Heart left ventricle (tissue), 16 donors: ENCODE results near the gene MYCN. TPM values are rescaled to one million over a fixed set of nuclear protein-coding genes. Genes with fewer than 3 reads are reported as not detected.
"Not testable (repeated sequence)": the region's sequence is repeated elsewhere in the genome, so short reads cannot be mapped to it uniquely, and the experiment has no call there.

Source experiments
- ATAC-seq, 4 donors: fragments of 200-7000 bp; cut with Tn5 transposase; one replicate each; pipeline ENCODE4 v1.9.1; 2020 to 2022; ENCODE audit warnings: moderate library complexity in 4 of 4, mild to moderate bottlenecking in 3 of 4, moderate number of reproducible peaks in 1 of 4
- DNase-seq, 5 donors: peaks; one replicate each; pipeline ENCODE4 v3.0.0-alpha.2; 2020
- H3K27ac ChIP-seq, 12 donors: fragments of 200-600 bp; sonication (generic) in 4 of 12; one replicate each; pipeline versions ENCODE4 v1.5.0 to v1.8.0; 2016 to 2022; ENCODE audit warnings: mild to moderate bottlenecking in 2 of 12
- H3K27me3 ChIP-seq, 9 donors: fragments of 200-600 bp; sonication (generic) in 2 of 9; one replicate each; pipeline versions ENCODE4 v1.5.1 to v1.8.0; 2016 to 2022; ENCODE audit warnings: mild to moderate bottlenecking in 3 of 9
- H3K36me3 ChIP-seq, 9 donors: fragments of 200-600 bp; sonication (generic) in 2 of 9; one replicate each; pipeline versions ENCODE4 v1.5.0 to v1.8.0; 2018 to 2022; ENCODE audit warnings: mild to moderate bottlenecking in 2 of 9
- H3K4me1 ChIP-seq, 12 donors: fragments of 200-600 bp; sonication (generic) in 4 of 12; one replicate each; pipeline versions ENCODE4 v1.5.0 to v1.8.0; 2016 to 2022; ENCODE audit warnings: mild to moderate bottlenecking in 3 of 12
- H3K4me3 ChIP-seq, 12 donors: fragments of 200-600 bp; sonication (generic) in 4 of 12; one replicate each; pipeline versions ENCODE4 v1.5.0 to v1.8.0; 2017 to 2022; ENCODE audit warnings: mild to moderate bottlenecking in 9 of 12, moderate library complexity in 4 of 12
- H3K9me3 ChIP-seq, 12 donors: fragments of 200-600 bp; sonication (generic) in 4 of 12; one replicate each; pipeline versions ENCODE4 v1.5.0 to v1.8.0; 2016 to 2022; ENCODE audit warnings: mild to moderate bottlenecking in 1 of 12
- CTCF ChIP-seq, 12 donors: fragments of 200-600 bp; sonication (generic) in 4 of 12; IDR thresholded peaks; one replicate each; pipeline versions ENCODE4 v1.5.0 to v1.8.0; 2018 to 2022; ENCODE audit warnings: antibody characterized with exemption in 12 of 12, mild to moderate bottlenecking in 5 of 12
- POLR2A ChIP-seq, 2 donors: fragments of 450-650 bp; IDR thresholded peaks; one replicate each; pipeline ENCODE4 v1.6.1; 2017; ENCODE audit warnings: antibody characterized with exemption in 2 of 2, mild to moderate bottlenecking in 2 of 2, moderate library complexity in 2 of 2
- WGBS, 4 donors: extraction: QIAGEN DNeasy Blood & Tissue Kit in 2 of 4; methylation state at CpG; one replicate each; pipeline versions ENCODE4 v1.1.5 to v1.1.7; 2013 to 2018; 5-methylcytosine and 5-hydroxymethylcytosine counted together
- intact Hi-C, 10 donors: fragments of 100-400 bp; cut with DNase I; formaldehyde crosslinking; loops; one replicate each; pipeline versions ENCODE4 v1.11.1 to v1.14.2; 2022
- polyA plus RNA-seq, 2 donors: library from polyadenylated mRNA; stranded (reverse); fragments of 200-250 nt; gene quantifications; one replicate each; pipeline ENCODE4 v1.2.3, GENCODE V29; 2013
- total RNA-seq, 9 donors: library from RNA; depleted of rRNA in 2 of 9; stranded (reverse); fragments of >200 nt in 2 of 9; fragmentation: NEBNext Ultra II Directional in 3 of 9; extraction: Animal tissue kit (Norgen Biotek cat#: 25700) in 3 of 9; gene quantifications; one replicate each; pipeline versions ENCODE4 v1.1.0 to v1.2.4, GENCODE V29; 2016 to 2023
- donor health status: ischemic (EF 13 %, LVEDD 7.1; RV severe dilation, severe dysfunction).
- donor health status: healthy with polysubstance abuse.
- donor health status: DM: no; HTN: yes; CAD: no.
- donor health status: DM: no; HTN: no; CAD: no.
- donor health status: ischemic (EF 25% LVEDD 6.9; RV normal size, moderate dysfunction).
- donor health status: ischemic (EF 25% LVEDD 5.7; RV mildly dilated, moderate dysfunction).
- donor health status: healthy.
- donor health status: DM: yes; HTN: yes; CAD: no.
- donor health status: ischemic (EF 35%, LVEDD 5.7; RV mildly dilated, moderate dysfunction).
- donor health status: nonischemic (EF 11% LVEDD 7.7; RV severe dilation, severe dysfunction).
- donor health status: DM: yes; HTN: yes; CAD: no.
- donor health status: PGD.
- donor health status: ischemic (EF 29% LVEDD 5.4; RV normal size, mild dysfunction).
- donor health status: nonischemic (EF 23%, LVEDD 6.1; RV moderate dilation, normal function).

The MYCN gene
- total and polyA plus RNA-seq, 11 donors: 0.22 to 1.6 (median 0.62) TPM; not detected in 2

DNA sequence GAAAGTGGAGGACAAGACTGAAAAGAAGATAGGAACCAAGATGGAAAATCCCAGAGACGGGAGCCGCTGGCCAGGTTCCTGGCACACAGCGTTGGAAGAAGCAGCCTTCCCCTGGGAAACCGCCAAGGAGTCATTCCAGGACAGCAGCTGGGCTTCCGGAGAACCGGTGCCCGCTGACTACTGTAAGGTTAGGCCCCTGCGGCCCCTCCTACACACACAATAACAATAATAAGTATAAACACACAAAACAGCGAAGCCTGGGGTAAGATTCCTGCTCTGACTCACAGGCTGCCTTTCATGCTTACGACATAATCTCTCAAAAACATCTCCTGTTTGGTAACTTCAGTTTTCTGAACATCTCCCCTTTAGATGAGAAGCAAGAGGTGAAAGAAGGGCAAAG is 28.1 kb upstream of the MYCN start:
- ATAC-seq (peak; percentile 72 to 86 (median 81)), DNase-seq (peak; percentile 71 to 82 (median 78))
- WGBS, 4 donors: 10 to 22% (median 15%) methylated on average over 10 of the region's 10 CpGs
- TF ChIP-seq POLR2A (IDR thresholded peaks at IDR 0.05) (no peak), CTCF (IDR thresholded peaks at IDR 0.05) (no peak)
- Histone ChIP-seq H3K27ac (peak overlapping the region in 3 of 12 donors; percentile 7 to 23 (median 19)), H3K36me3 (no peaks in the 10 kb centered on the region), H3K9me3 (no peaks in the 10 kb centered on the region), H3K4me1 (peaks cover 0 to 36% (median 24%) of the 10 kb centered on the region in 12 donors), H3K27me3 (no peaks in the 10 kb centered on the region), H3K4me3 (no peak overlapping the region)
- intact Hi-C loops: loop anchor here in 4 of 10 donors (5.0 to 10.0 kb wide), 3 partner anchors 180 to 275 kb away; no protein-coding TSS in a partner anchor

GRCh38 chr2:15913146-15913545 is 27.2 kb upstream of the MYCN start:
- H3K9me3 ChIP-seq: no peaks in the 10 kb centered on the region
- H3K27me3 ChIP-seq: no peaks in the 10 kb centered on the region
- DNase-seq (no peak), ATAC-seq (no peak)
- no peak overlapping the region for H3K4me3 ChIP-seq
- TF ChIP-seq CTCF (IDR thresholded peaks at IDR 0.05) (no peak), POLR2A (IDR thresholded peaks at IDR 0.05) (no peak)
- no peak overlapping the region for H3K27ac ChIP-seq
- H3K4me1 ChIP-seq: peaks cover 0 to 36% (median 25%) of the 10 kb centered on the region in 12 donors
- 85 to 96% (median 88%) methylated on average over 9 of the region's 9 CpGs for WGBS, 4 donors
- H3K36me3 ChIP-seq: no peaks in the 10 kb centered on the region
- intact Hi-C loops: loop anchor here in 4 of 10 donors (5.0 to 10.0 kb wide), 3 partner anchors 181 to 276 kb away; no protein-coding TSS in a partner anchor

DNA sequence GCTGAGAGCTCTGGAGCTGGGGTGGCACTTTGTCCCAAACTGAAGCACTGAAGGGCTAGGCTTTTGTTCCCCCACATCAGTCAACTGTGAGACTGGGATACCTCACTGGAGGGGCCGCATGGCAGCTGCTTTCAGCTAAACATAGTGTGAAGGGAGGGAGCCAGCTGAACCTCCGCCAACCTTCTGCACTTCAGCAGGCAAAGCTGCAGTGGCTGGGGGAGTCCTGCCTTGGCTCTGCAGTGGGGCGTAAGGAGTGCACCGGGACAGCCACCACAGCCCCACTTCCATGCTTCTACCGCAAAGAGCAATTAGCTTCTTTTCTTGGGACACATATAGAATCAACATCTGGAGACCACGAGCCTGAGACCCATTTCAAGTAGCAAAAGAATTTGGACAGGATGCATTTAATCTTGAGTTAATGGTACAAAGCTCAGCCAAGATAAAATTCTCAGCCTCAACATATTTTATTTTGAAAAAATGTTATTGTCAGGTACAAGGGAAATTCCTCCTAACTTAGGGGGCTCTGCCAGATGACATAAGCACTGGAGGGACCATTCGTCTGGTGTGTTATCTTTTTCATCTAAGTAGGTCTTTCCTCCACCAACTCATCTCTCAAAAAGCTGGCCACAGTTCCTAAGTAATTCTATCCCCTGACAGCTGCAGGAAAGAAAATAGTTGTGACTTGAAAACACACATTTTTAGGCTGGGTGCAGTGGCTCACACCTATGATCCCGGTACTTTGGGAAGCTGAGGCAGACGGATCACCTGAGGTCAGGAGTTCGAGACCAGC is 25.6 kb upstream of the MYCN start:
- Histone ChIP-seq H3K36me3 (no peaks in the 10 kb centered on the region), H3K4me3 (no peak overlapping the region), H3K9me3 (no peaks in the 10 kb centered on the region), H3K27me3 (no peaks in the 10 kb centered on the region), H3K27ac (peak overlapping the region in 2 of 12 donors; percentile 1 to 34), H3K4me1 (peaks cover 0 to 36% (median 25%) of the 10 kb centered on the region in 12 donors)
- ATAC-seq (peak; percentile 78 to 90 (median 90)), DNase-seq (peak; percentile 73 to 90 (median 84))
- intact Hi-C loops: loop anchor here in 4 of 10 donors (5.0 to 10.0 kb wide), 3 partner anchors 182 to 277 kb away; no protein-coding TSS in a partner anchor
- TF ChIP-seq POLR2A (IDR thresholded peaks at IDR 0.05) (no peak), CTCF (IDR thresholded peaks at IDR 0.05) (no peak)
- WGBS, 4 donors: 26 to 33% (median 29%) methylated on average over 10 of the region's 10 CpGs

GRCh38 chr2:15915546-15915945 is 24.8 kb upstream of the MYCN start:
- H3K4me3 ChIP-seq, ATAC-seq, DNase-seq, H3K27me3 ChIP-seq, H3K27ac ChIP-seq, H3K36me3 ChIP-seq, H3K9me3 ChIP-seq: not testable (repeated sequence)
- intact Hi-C loops: loop anchor here in 1 of 10 donors (10.0 kb wide), 1 partner anchor 271 kb away; no protein-coding TSS in a partner anchor
- WGBS, 4 donors: 49 to 84% (median 54%) methylated on average over 4 of the region's 4 CpGs
- peaks cover 0 to 36% (median 25%) of the 10 kb centered on the region in 12 donors for H3K4me1 ChIP-seq
